Vagina (tissue), 2 donors: ENCODE data around the gene ANGEL1.

Experiments used
- CTCF ChIP-seq, 3 experiments: fragments of 450-650 bp in 2 of 3; fragments of 200-600 bp in 1 of 3; sonication (generic) in 1 of 3; IDR thresholded peaks; one replicate each; pipeline ENCODE4 v1.5.1; 2017 to 2019; ENCODE audit warnings: antibody characterized with exemption in 3 of 3, mild to moderate bottlenecking in 2 of 3, moderate library complexity in 2 of 3
- POLR2AphosphoS5 ChIP-seq, 2 donors: sonication (generic); formaldehyde crosslinking; IDR thresholded peaks; one replicate each; pipeline ENCODE4 v1.9.0; 2017; ENCODE audit warnings: antibody characterized with exemption in 2 of 2, mild to moderate bottlenecking in 2 of 2, low read depth in 1 of 2; ENCODE audit not compliant: insufficient read depth in 1 of 2

DNA sequence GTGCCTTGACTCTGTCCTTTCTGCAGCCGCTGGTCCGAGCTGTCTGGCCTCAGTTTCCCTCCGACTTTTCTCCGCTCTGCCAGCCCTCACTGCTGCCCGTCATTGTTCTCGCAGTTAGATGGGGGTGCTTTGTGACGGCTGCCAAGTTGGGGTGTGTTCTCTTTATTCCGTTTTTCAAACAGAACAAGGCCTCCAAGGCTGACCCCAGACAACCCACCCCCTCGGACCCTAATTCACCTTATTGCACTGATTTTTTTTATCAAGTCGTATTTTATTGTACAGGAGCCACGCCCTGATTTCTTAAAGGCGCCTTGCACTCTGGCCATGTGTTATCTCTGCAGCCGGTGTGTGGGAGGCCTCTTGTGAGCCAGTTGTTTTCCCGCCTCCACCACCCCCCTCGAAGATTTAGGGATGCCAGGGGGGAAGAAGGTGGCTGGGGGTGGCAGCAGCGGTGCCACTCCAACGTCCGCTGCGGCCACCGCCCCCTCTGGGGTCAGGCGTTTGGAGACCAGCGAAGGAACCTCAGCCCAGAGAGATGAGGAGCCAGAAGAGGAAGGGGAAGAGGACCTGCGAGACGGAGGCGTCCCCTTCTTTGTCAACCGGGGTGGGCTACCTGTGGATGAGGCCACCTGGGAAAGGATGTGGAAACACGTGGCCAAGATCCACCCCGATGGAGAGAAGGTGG is 50.1 kb downstream of the ANGEL1 start:
- TF ChIP-seq POLR2AphosphoS5 (IDR thresholded peaks at IDR 0.05; ENCODE audit: insufficient read depth in 1 of 2, low read depth in 1 of 2) (no peak), CTCF (IDR thresholded peaks at IDR 0.05) (no peak)
